ENCODE data around the gene ATAD5.
A peak's percentile ranks its signal among the peaks of the same experiment; 100 is the strongest.

ATAD5 gene

GRCh38 chr17:30831663-30832437 lies at the start of gene ATAD5:
TSS of gene ATAD5 (plus strand) at chr17:30831966. CDS start at chr17:30832348, 382 bp downstream.
- peak; percentile 93 for DNase-seq (ENCODE audit: low read depth, low spot score)
- in situ Hi-C loops (cut with HindIII; ENCODE audit: low sequenced_read_pairs): no loop called here
- TF ChIP-seq CTCF (IDR thresholded peaks at IDR 0.05; ENCODE audit: low read depth, low read length): no peak
- H3K4me3 ChIP-seq (ENCODE audit: low read depth, low read length): peak within 1 kb of the TSS; percentile 86

GRCh38 chr17:30782206-30782605 lies 49.6 kb upstream of the ATAD5 start:
- in situ Hi-C loops (cut with HindIII; ENCODE audit: low sequenced_read_pairs): no loop called here
- DNase-seq (ENCODE audit: low read depth, low spot score): no peak
- H3K4me3 ChIP-seq (ENCODE audit: low read depth, low read length): no peak overlapping the region
- no peak for TF ChIP-seq CTCF (IDR thresholded peaks at IDR 0.05; ENCODE audit: low read depth, low read length)

GRCh38 chr17:30788918-30789317 lies 42.8 kb upstream of the ATAD5 start:
- in situ Hi-C loops (cut with HindIII; ENCODE audit: low sequenced_read_pairs): no loop called here
- TF ChIP-seq CTCF (IDR thresholded peaks at IDR 0.05; ENCODE audit: low read depth, low read length): no peak

GRCh38 chr17:30790279-30790678 lies 41.5 kb upstream of the ATAD5 start:
- no peak for DNase-seq (ENCODE audit: low read depth, low spot score)
- TF ChIP-seq CTCF (IDR thresholded peaks at IDR 0.05; ENCODE audit: low read depth, low read length): no peak
- no peak overlapping the region for H3K4me3 ChIP-seq (ENCODE audit: low read depth, low read length)
- in situ Hi-C loops (cut with HindIII; ENCODE audit: low sequenced_read_pairs): no loop called here

More at GRCh38 chr17:30788918-30789317, 42.8 kb upstream of the ATAD5 start:
- H3K4me3 ChIP-seq (ENCODE audit: low read depth, low read length): no peak overlapping the region
- peak; percentile 17 for DNase-seq (ENCODE audit: low read depth, low spot score)

- in situ Hi-C loops (cut with HindIII; ENCODE audit: low sequenced_read_pairs): no loop called here
- DNase-seq (ENCODE audit: low read depth, low spot score): no peak
- no peak for TF ChIP-seq CTCF (IDR thresholded peaks at IDR 0.05; ENCODE audit: low read depth, low read length)
- no peak overlapping the region for H3K4me3 ChIP-seq (ENCODE audit: low read depth, low read length)
Measured at GRCh38 chr17:30793282-30793977, 38.3 kb upstream of the ATAD5 start.

GRCh38 chr17:30794372-30794771 lies 37.4 kb upstream of the ATAD5 start:
- DNase-seq (ENCODE audit: low read depth, low spot score): no peak
- in situ Hi-C loops (cut with HindIII; ENCODE audit: low sequenced_read_pairs): no loop called here
- no peak for TF ChIP-seq CTCF (IDR thresholded peaks at IDR 0.05; ENCODE audit: low read depth, low read length)
- H3K4me3 ChIP-seq (ENCODE audit: low read depth, low read length): no peak overlapping the region

All from astrocyte of the spinal cord (primary cell).